Measurements from ENCODE around the gene FGF12.

FGF12 gene

DNA sequence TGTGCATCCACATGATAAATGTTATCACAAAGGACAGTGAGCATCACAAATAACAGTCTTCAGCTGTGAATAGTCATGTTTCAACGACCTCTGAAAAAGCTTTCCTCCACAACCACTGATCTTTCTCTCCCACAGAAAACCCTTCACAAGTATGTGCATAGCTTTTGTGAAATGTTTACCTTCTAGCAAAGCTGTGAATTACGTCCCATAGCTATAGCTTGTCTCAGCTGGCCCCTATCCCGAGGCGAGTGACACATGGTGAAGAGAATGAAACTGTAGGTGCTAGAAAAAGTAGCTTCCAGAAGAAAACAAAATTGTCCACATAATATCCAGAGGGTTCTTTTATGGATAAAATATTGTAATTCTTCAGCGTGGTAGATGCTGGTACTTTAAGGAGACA is 182.0 kb downstream of the FGF12 start:
- Histone ChIP-seq H3K9ac (ENCODE audit: low read length) (no peak overlapping the region), H3K4me3 (ENCODE audit: low read depth, low read length, poor library complexity, severe bottlenecking) (no peak overlapping the region), H3K36me3 (ENCODE audit: insufficient read depth, low read length) (no peaks in the 10 kb centered on the region), H3K79me2 (ENCODE audit: insufficient read depth, low read length) (no peaks in the 10 kb centered on the region), H3K27ac (ENCODE audit: low read depth, low read length, poor library complexity, severe bottlenecking) (no peak overlapping the region), H3K27me3 (ENCODE audit: insufficient read depth, low read length) (no peaks in the 10 kb centered on the region), H3F3A (ENCODE audit: insufficient read depth, low read length) (no peaks in the 10 kb centered on the region), H2AFZ (ENCODE audit: low read length) (no peak overlapping the region), H3K9me3 (ENCODE audit: low read length) (no peaks in the 10 kb centered on the region), H4K20me1 (ENCODE audit: insufficient read depth, low read length) (no peaks in the 10 kb centered on the region), H3K9me2 (ENCODE audit: low read depth, low read length) (no peaks in the 10 kb centered on the region), H3K4me1 (ENCODE audit: insufficient read depth, low read length, severe bottlenecking) (no peaks in the 10 kb centered on the region), H3K4me2 (ENCODE audit: low read length) (no peak overlapping the region)
- TF ChIP-seq, protein P1, sequence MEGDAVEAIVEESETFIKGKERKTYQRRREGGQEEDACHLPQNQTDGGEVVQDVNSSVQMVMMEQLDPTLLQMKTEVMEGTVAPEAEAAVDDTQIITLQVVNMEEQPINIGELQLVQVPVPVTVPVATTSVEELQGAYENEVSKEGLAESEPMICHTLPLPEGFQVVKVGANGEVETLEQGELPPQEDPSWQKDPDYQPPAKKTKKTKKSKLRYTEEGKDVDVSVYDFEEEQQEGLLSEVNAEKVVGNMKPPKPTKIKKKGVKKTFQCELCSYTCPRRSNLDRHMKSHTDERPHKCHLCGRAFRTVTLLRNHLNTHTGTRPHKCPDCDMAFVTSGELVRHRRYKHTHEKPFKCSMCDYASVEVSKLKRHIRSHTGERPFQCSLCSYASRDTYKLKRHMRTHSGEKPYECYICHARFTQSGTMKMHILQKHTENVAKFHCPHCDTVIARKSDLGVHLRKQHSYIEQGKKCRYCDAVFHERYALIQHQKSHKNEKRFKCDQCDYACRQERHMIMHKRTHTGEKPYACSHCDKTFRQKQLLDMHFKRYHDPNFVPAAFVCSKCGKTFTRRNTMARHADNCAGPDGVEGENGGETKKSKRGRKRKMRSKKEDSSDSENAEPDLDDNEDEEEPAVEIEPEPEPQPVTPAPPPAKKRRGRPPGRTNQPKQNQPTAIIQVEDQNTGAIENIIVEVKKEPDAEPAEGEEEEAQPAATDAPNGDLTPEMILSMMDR (IDR thresholded peaks at IDR 0.05; ENCODE audit: low read length), result no peak
- no peak for TF ChIP-seq EZH2 (IDR thresholded peaks at IDR 0.05; ENCODE audit: borderline replicate concordance, low read length)

DNA sequence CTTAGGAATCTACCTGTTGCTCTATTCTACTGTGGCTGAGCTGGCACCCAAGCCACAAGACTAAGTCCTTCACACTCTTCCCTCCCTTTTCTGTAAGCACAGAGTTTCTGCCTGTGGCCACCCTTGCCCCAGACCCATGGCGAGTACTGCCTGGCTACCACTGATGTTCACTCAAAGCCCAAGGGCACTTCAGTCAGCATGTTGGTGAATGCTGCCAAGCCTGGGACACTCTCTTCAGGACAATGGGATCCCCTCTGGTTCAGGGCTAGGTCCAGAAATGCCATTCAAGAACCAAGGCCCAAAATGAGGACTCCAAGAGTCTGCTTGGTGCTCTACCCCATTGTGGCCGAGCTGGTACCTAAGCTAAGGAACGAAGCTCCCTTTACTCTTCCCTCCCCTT is 184.2 kb downstream of the FGF12 start:
- H3F3A ChIP-seq (ENCODE audit: insufficient read depth, low read length), result no peaks in the 10 kb centered on the region
- H3K4me1 ChIP-seq (ENCODE audit: insufficient read depth, low read length, severe bottlenecking), result no peaks in the 10 kb centered on the region
- no peaks in the 10 kb centered on the region for H4K20me1 ChIP-seq (ENCODE audit: insufficient read depth, low read length)
- no peaks in the 10 kb centered on the region for H3K9me2 ChIP-seq (ENCODE audit: low read depth, low read length)
- no peaks in the 10 kb centered on the region for H3K27me3 ChIP-seq (ENCODE audit: insufficient read depth, low read length)
- no peak overlapping the region for H3K4me2 ChIP-seq (ENCODE audit: low read length)
- H3K9me3 ChIP-seq (ENCODE audit: low read length), result no peaks in the 10 kb centered on the region
- H2AFZ ChIP-seq (ENCODE audit: low read length), result no peak overlapping the region
- H3K4me3 ChIP-seq (ENCODE audit: low read depth, low read length, poor library complexity, severe bottlenecking), result no peak overlapping the region
- no peak overlapping the region for H3K27ac ChIP-seq (ENCODE audit: low read depth, low read length, poor library complexity, severe bottlenecking)
- H3K9ac ChIP-seq (ENCODE audit: low read length), result no peak overlapping the region
- TF ChIP-seq, protein P1 (IDR thresholded peaks at IDR 0.05; ENCODE audit: low read length), result no peak
- no peak for TF ChIP-seq EZH2 (IDR thresholded peaks at IDR 0.05; ENCODE audit: borderline replicate concordance, low read length)
- H3K36me3 ChIP-seq (ENCODE audit: insufficient read depth, low read length), result no peaks in the 10 kb centered on the region
- H3K79me2 ChIP-seq (ENCODE audit: insufficient read depth, low read length), result no peaks in the 10 kb centered on the region

DNA sequence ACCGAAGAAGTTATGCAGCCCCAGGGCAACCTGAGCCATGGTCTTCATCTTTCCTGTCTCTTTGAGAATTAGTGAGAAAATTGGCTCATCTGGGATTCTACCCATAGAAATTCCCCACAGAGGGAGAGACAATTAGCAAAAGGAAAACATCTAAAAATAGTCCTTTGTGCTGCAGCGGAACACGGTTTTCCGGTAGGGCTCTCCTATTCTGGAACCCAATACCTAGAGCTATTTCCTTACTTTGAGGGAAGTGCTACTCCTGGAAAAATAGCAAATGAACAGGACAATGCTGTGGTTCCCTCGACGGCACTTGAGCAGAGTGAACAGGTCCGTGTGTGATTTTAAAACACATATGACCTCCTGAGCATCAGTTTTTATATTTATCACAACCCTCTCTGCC is 210.5 kb downstream of the FGF12 start:
- Histone ChIP-seq H3K9me2 (ENCODE audit: low read depth, low read length) (no peaks in the 10 kb centered on the region), H3K9ac (ENCODE audit: low read length) (no peak overlapping the region), H3K4me2 (ENCODE audit: low read length) (no peak overlapping the region), H3K4me3 (ENCODE audit: low read depth, low read length, poor library complexity, severe bottlenecking) (no peak overlapping the region), H4K20me1 (ENCODE audit: insufficient read depth, low read length) (no peaks in the 10 kb centered on the region; the same call in 1 of the 2 replicates), H3K27ac (ENCODE audit: low read depth, low read length, poor library complexity, severe bottlenecking) (no peak overlapping the region), H3K27me3 (ENCODE audit: insufficient read depth, low read length) (no peaks in the 10 kb centered on the region), H3K79me2 (ENCODE audit: insufficient read depth, low read length) (no peaks in the 10 kb centered on the region), H3K36me3 (ENCODE audit: insufficient read depth, low read length) (no peaks in the 10 kb centered on the region), H3K9me3 (ENCODE audit: low read length) (no peaks in the 10 kb centered on the region), H2AFZ (ENCODE audit: low read length) (no peak overlapping the region), H3F3A (ENCODE audit: insufficient read depth, low read length) (no peaks in the 10 kb centered on the region), H3K4me1 (ENCODE audit: insufficient read depth, low read length, severe bottlenecking) (no peaks in the 10 kb centered on the region)
- no peak for TF ChIP-seq EZH2 (IDR thresholded peaks at IDR 0.05; ENCODE audit: borderline replicate concordance, low read length)
- TF ChIP-seq, protein P1 (IDR thresholded peaks at IDR 0.05; ENCODE audit: low read length), result no peak
